GM12891 (cell line): ENCODE data around the gene EIF5.

Source experiments
- DNase-seq: peaks from one replicate; pipeline ENCODE4 v3.0.0; 2011; ENCODE audit warnings: low spot score; ENCODE audit not compliant: insufficient read length
- FAIRE-seq: peaks from 2 replicates; lab custom pipeline; 2011; peaks lifted over from hg19 to GRCh38; lab: Jason Lieb, UNC
- PAX5 ChIP-seq: IDR thresholded peaks from 2 replicates; pipeline ENCODE4 v1.6.1; 2011; ENCODE audit warnings: low read length, moderate library complexity, mild to moderate bottlenecking; ENCODE audit not compliant: insufficient read depth, severe bottlenecking
- POLR2A ChIP-seq: IDR thresholded peaks from 2 replicates; pipeline ENCODE4 v1.6.1; 2011; ENCODE audit warnings: low read depth, low read length, control low read depth
- POLR2AphosphoS5 ChIP-seq: IDR thresholded peaks from 2 replicates; pipeline ENCODE4 v1.6.1; 2011; ENCODE audit warnings: low read depth, low read length, control low read depth
- POU2F2 ChIP-seq: IDR thresholded peaks from 2 replicates; pipeline ENCODE4 v1.6.1; 2011; ENCODE audit warnings: low read depth, mild to moderate bottlenecking, control low read depth, low read length, moderate library complexity
- SPI1 ChIP-seq: IDR thresholded peaks from 2 replicates; pipeline ENCODE4 v1.6.1; 2011; ENCODE audit warnings: low read depth, low read length, control low read depth
- TAF1 ChIP-seq: IDR thresholded peaks from 2 replicates; pipeline ENCODE4 v1.6.1; 2011; ENCODE audit warnings: low read depth, low read length, control low read depth

Gene EIF5

GRCh38 chr14:103366741-103367140 is 32.7 kb downstream of the EIF5 start:
- TF ChIP-seq TAF1: no peak
- no peak for TF ChIP-seq POU2F2
- no peak for TF ChIP-seq POLR2AphosphoS5
- TF ChIP-seq PAX5: no peak
- no peak for TF ChIP-seq SPI1
- no peak for TF ChIP-seq POLR2A
- no peak for FAIRE-seq
- no peak for DNase-seq

GRCh38 chr14:103367995-103368394 is 34.0 kb downstream of the EIF5 start:
- TF ChIP-seq POLR2A (no peak), POLR2AphosphoS5 (no peak), PAX5 (no peak), TAF1 (no peak), SPI1 (no peak), POU2F2 (no peak)
- FAIRE-seq (no peak), DNase-seq (no peak)

- TF ChIP-seq POLR2AphosphoS5: no peak
- TF ChIP-seq SPI1: no peak
- TF ChIP-seq TAF1: no peak
- TF ChIP-seq PAX5: no peak
- no peak for TF ChIP-seq POU2F2
- TF ChIP-seq POLR2A: no peak
- no peak for FAIRE-seq
Observed at GRCh38 chr14:103370087-103370486, 36.0 kb downstream of the EIF5 start.

GRCh38 chr14:103372017-103372416 is 38.0 kb downstream of the EIF5 start:
- DNase-seq: no peak
- FAIRE-seq: no peak
- TF ChIP-seq POLR2AphosphoS5 (no peak), SPI1 (no peak), PAX5 (no peak), TAF1 (no peak), POLR2A (no peak), POU2F2 (no peak)

More at GRCh38 chr14:103370087-103370486, 36.0 kb downstream of the EIF5 start:
- no peak for DNase-seq

GRCh38 chr14:103372552-103373304 is 38.7 kb downstream of the EIF5 start:
- no peak for DNase-seq
- no peak for FAIRE-seq
- TF ChIP-seq POU2F2: no peak
- no peak for TF ChIP-seq TAF1
- no peak for TF ChIP-seq POLR2AphosphoS5
- no peak for TF ChIP-seq SPI1
- TF ChIP-seq POLR2A: no peak
- TF ChIP-seq PAX5: no peak

- FAIRE-seq: no peak
- no peak for TF ChIP-seq POLR2AphosphoS5
- TF ChIP-seq POLR2A: no peak
- TF ChIP-seq POU2F2: no peak
- no peak for DNase-seq
Observed at GRCh38 chr14:103374121-103374520, 40.1 kb downstream of the EIF5 start.

- no peak for DNase-seq
- TF ChIP-seq POLR2A (no peak), POU2F2 (no peak), PAX5 (no peak)
- no peak for FAIRE-seq
Observed at GRCh38 chr14:103377522-103378037, 43.5 kb downstream of the EIF5 start.

GRCh38 chr14:103378038-103378854 is 44.2 kb downstream of the EIF5 start:
- FAIRE-seq (no peak), DNase-seq (no peak)
- no peak for TF ChIP-seq POU2F2
- TF ChIP-seq POLR2A: no peak
- TF ChIP-seq SPI1: no peak

- FAIRE-seq: no peak
- no peak for DNase-seq
- TF ChIP-seq SPI1 (no peak), TAF1 (no peak), PAX5 (no peak), POLR2AphosphoS5 (no peak), POU2F2 (no peak), POLR2A (no peak)
Observed at GRCh38 chr14:103380719-103381377, 46.8 kb downstream of the EIF5 start.

- TF ChIP-seq POLR2AphosphoS5: no peak
- no peak for TF ChIP-seq SPI1
- no peak for TF ChIP-seq POU2F2
- TF ChIP-seq PAX5: no peak
- TF ChIP-seq POLR2A: no peak
- TF ChIP-seq TAF1: no peak
- DNase-seq (no peak), FAIRE-seq (no peak)
Observed at GRCh38 chr14:103382376-103382775, 48.3 kb downstream of the EIF5 start.
